K562 (cell line): ENCODE results near the gene CCNQ. TPM values are rescaled to one million over a fixed set of nuclear protein-coding genes. Genes with fewer than 3 reads are reported as not detected.

Experiments used
- BRD4 ChIP-seq: fragments of 200-600 bp; sonication (generic); IDR thresholded peaks from 2 replicates; pipeline ENCODE4 v1.6.1; 2017; ENCODE audit warnings: inconsistent platforms
- BRF1 ChIP-seq: IDR thresholded peaks from 3 replicates; pipeline ENCODE4 v1.6.1; 2011; ENCODE audit warnings: borderline replicate concordance, mild to moderate bottlenecking; ENCODE audit not compliant: insufficient read length; ENCODE audit errors: extremely low read depth
- CSDE1 ChIP-seq, 2 experiments: fragments of 450-650 bp; IDR thresholded peaks; 2 replicates each; pipeline ENCODE4 v1.6.1; 2016; ENCODE audit warnings: mild to moderate bottlenecking in 1 of 2
- DNMT1 ChIP-seq: fragments of 450-650 bp; IDR thresholded peaks from 2 replicates; pipeline ENCODE4 v1.6.1; 2016; ENCODE audit warnings: antibody characterized with exemption, mild to moderate bottlenecking
- EP300 ChIP-seq: IDR thresholded peaks from 2 replicates; pipeline ENCODE4 v1.6.1; 2012; ENCODE audit warnings: low read length, improper control_type of control experiment
- HDAC6 ChIP-seq: IDR thresholded peaks from 2 replicates; pipeline ENCODE4 v1.6.1; 2012; ENCODE audit warnings: low read depth, mild to moderate bottlenecking, control low read depth, inconsistent platforms, low read length, moderate library complexity
- KDM5B ChIP-seq: fragments of 200-600 bp; sonication (generic); IDR thresholded peaks from 2 replicates; pipeline ENCODE4 v1.6.1; 2012; ENCODE audit warnings: low read depth, mild to moderate bottlenecking, moderate library complexity, low read length, control low read depth, inconsistent platforms; ENCODE audit not compliant: insufficient replicate concordance
- MTA2 ChIP-seq: fragments of 450-650 bp; IDR thresholded peaks from 2 replicates; pipeline ENCODE4 v1.6.1; 2016; ENCODE audit warnings: low read depth
- NR4A1 ChIP-seq, 2 experiments: fragments of 250-450 bp in 1 of 2; fragments of 450-650 bp in 1 of 2; sonication (Bioruptor Pico) in 1 of 2; IDR thresholded peaks; 2 replicates each; pipeline versions ENCODE4 v1.4.0 to v1.6.1; 2016 to 2020; ENCODE audit warnings: mild to moderate bottlenecking in 2 of 2, missing compliant biosample characterization in 1 of 2, missing genetic modification characterization in 1 of 2, moderate library complexity in 1 of 2
- POLR2G ChIP-seq: fragments of 200-400 bp; formaldehyde crosslinking; IDR thresholded peaks from 2 replicates; pipeline ENCODE4 v1.6.1; 2017; ENCODE audit warnings: low read depth, mild to moderate bottlenecking, antibody characterized with exemption, low read length, moderate library complexity
- SIN3A ChIP-seq, 2 experiments: fragments of 150-350 bp in 1 of 2; IDR thresholded peaks; 2 replicates each; pipeline ENCODE4 v1.6.1; 2011 to 2016; ENCODE audit warnings: borderline replicate concordance in 2 of 2, low read depth in 2 of 2, low read length in 2 of 2, mild to moderate bottlenecking in 2 of 2, moderate library complexity in 2 of 2; ENCODE audit not compliant: control insufficient read depth in 1 of 2
- SMAD4 ChIP-seq: fragments of 250-450 bp; sonication (Bioruptor Pico); conservative IDR thresholded peaks from 2 replicates; pipeline ENCODE4 v1.8.0; 2021; ENCODE audit warnings: inconsistent platforms, mild to moderate bottlenecking, moderate library complexity
- TCFL5 ChIP-seq: fragments of 250-450 bp; sonication (Bioruptor Pico); conservative IDR thresholded peaks from 2 replicates; pipeline ENCODE4 v1.6.1; 2021; ENCODE audit warnings: mild to moderate bottlenecking, moderate library complexity, matching md5 sums
- ZNF274 ChIP-seq: IDR thresholded peaks from 2 replicates; pipeline ENCODE4 v1.6.1; 2011; ENCODE audit warnings: low read depth, mild to moderate bottlenecking, low read length, moderate library complexity, borderline replicate concordance
- ZNF57 ChIP-seq: fragments of 450-650 bp; formaldehyde crosslinking; IDR thresholded peaks from 2 replicates; pipeline ENCODE4 v1.4.0; 2020; ENCODE audit warnings: mild to moderate bottlenecking, moderate library complexity
- ZNF699 ChIP-seq: fragments of 250-450 bp; sonication (Bioruptor Pico); IDR thresholded peaks from 2 replicates; pipeline ENCODE4 v1.8.0; 2021; ENCODE audit warnings: mild to moderate bottlenecking, moderate library complexity; ENCODE audit not compliant: insufficient replicate concordance
- polyA plus RNA-seq, 8 experiments: library from polyadenylated mRNA; depleted of rRNA in 4 of 8; stranded (reverse) in 5 of 8; unstranded in 3 of 8; fragments of >200 nt; fragmentation: Nextera tagmentation in 2 of 8; fragmentation: Illumina TruSeq in 1 of 8; extraction: Ambion mirVana in 2 of 8; extraction: Trizol in 1 of 8; gene quantifications; 2 replicates each; pipeline versions ENCODE4 v1.2.1 to v1.2.3, GENCODE V29; 2011 to 2014; ENCODE audit warnings: inconsistent platforms in 1 of 8, missing spikeins in 1 of 8
- total RNA-seq, 7 experiments: library from RNA; depleted of rRNA in 6 of 7; stranded (reverse); fragments of >200 nt in 6 of 7; fragmentation: Illumina TruSeq in 2 of 7; extraction: Trizol in 2 of 7; gene quantifications; 2 replicates each; pipeline versions ENCODE4 v1.2.1 to v1.2.3, GENCODE V29; 2011 to 2021; ENCODE audit warnings: low replicate concordance in 1 of 7
- TF ChIP-seq, protein P1 (sequence below): fragments of 450-650 bp; IDR thresholded peaks from one replicate; pipeline ENCODE4 v1.6.1; 2018; ENCODE audit warnings: mild to moderate bottlenecking, moderate library complexity; ENCODE audit not compliant: partially characterized antibody
- TF ChIP-seq, protein P2 (sequence below): IDR thresholded peaks from 2 replicates; pipeline ENCODE4 v1.6.1; 2011; ENCODE audit warnings: borderline replicate concordance, low read depth, mild to moderate bottlenecking, moderate library complexity, low read length; ENCODE audit not compliant: insufficient read depth, poor library complexity, severe bottlenecking
- TF ChIP-seq, protein P3 (sequence below): fragments of 450-650 bp; formaldehyde crosslinking; IDR thresholded peaks from 2 replicates; pipeline ENCODE4 v1.4.0; 2020; ENCODE audit warnings: mild to moderate bottlenecking, moderate library complexity
- TF ChIP-seq, protein P4 (sequence below), 2 experiments: fragments of 450-650 bp in 1 of 2; sonication (generic) in 1 of 2; formaldehyde crosslinking in 1 of 2; IDR thresholded peaks in 1 of 2; conservative IDR thresholded peaks in 1 of 2; 2 replicates each; pipeline versions ENCODE4 v1.6.1 to v1.8.1; 2016 to 2023; ENCODE audit warnings: mild to moderate bottlenecking in 2 of 2, moderate library complexity in 2 of 2, inconsistent platforms in 1 of 2, missing genetic modification reagents in 1 of 2

CCNQ gene
- total and polyA plus RNA-seq, 9 of the 15 experiments (the other 6 are each of a cell fraction or from before 2014, with no cell fraction given), result 0.92 to 53.8 (median 25.3) TPM

DNA sequence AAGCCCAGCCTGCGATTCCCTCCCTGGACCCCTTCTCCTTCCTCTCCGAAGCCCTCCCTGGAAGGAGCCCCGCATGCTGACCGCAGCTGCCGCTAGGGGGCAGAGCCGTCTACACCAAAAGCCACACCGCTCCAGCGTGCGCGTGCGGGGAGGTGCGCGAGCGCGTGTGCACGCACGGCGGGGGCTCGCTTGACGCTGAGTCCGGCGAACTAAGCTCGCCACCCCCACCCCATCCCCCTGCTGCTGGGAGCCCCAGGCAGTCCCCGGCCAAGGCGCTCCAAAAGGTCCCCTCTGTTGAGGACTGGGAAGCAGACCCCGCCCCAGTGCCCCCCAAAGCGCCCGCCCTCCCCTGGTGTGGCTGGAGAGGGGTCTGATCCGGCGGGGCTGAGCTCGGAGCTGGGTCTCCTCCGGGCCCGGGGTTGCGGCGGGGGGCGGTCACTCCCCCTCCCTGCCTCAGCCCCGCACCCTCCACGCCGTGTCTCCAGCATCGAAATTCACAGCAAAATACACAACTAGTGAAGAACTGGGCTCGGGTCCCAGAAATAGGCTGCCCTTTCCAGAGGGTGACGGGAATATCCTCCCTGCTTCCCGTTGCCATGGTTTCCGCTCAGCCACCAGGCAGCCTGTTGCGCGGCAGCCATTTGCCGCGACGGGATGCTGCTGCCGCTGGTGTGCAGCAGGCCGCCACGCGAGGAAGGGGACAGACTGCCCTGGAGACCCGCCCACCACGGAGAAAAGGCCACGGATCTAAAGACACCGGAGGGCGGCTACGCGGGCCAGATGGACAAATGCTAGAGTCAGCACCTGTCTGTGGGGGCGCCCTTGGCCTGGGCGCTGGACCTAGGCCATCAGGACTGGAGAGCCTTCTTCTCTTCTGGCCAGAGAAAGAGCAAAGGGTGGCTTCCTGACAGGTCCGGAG is 11.2 kb upstream of the CCNQ start (continued):
- no peak for TF ChIP-seq BRD4
- no peak for TF ChIP-seq TCFL5 (CRISPR knock-in tag)
- no peak for TF ChIP-seq MTA2
- no peak for TF ChIP-seq EP300
- TF ChIP-seq, protein P1, sequence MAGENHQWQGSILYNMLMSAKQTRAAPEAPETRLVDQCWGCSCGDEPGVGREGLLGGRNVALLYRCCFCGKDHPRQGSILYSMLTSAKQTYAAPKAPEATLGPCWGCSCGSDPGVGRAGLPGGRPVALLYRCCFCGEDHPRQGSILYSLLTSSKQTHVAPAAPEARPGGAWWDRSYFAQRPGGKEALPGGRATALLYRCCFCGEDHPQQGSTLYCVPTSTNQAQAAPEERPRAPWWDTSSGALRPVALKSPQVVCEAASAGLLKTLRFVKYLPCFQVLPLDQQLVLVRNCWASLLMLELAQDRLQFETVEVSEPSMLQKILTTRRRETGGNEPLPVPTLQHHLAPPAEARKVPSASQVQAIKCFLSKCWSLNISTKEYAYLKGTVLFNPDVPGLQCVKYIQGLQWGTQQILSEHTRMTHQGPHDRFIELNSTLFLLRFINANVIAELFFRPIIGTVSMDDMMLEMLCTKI, result no peak
- no peak for TF ChIP-seq ZNF57 (CRISPR knock-in tag)
- TF ChIP-seq HDAC6, result no peak
- no peak for TF ChIP-seq ZNF274
- TF ChIP-seq SMAD4, result 0 out of 2 replicates have a peak, but pooled peaks have one; percentile 22
- TF ChIP-seq, protein P2, sequence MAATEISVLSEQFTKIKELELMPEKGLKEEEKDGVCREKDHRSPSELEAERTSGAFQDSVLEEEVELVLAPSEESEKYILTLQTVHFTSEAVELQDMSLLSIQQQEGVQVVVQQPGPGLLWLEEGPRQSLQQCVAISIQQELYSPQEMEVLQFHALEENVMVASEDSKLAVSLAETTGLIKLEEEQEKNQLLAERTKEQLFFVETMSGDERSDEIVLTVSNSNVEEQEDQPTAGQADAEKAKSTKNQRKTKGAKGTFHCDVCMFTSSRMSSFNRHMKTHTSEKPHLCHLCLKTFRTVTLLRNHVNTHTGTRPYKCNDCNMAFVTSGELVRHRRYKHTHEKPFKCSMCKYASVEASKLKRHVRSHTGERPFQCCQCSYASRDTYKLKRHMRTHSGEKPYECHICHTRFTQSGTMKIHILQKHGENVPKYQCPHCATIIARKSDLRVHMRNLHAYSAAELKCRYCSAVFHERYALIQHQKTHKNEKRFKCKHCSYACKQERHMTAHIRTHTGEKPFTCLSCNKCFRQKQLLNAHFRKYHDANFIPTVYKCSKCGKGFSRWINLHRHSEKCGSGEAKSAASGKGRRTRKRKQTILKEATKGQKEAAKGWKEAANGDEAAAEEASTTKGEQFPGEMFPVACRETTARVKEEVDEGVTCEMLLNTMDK, result peak; percentile 63
- no peak for TF ChIP-seq BRF1
- TF ChIP-seq KDM5B, result no peak
- TF ChIP-seq, protein P3, sequence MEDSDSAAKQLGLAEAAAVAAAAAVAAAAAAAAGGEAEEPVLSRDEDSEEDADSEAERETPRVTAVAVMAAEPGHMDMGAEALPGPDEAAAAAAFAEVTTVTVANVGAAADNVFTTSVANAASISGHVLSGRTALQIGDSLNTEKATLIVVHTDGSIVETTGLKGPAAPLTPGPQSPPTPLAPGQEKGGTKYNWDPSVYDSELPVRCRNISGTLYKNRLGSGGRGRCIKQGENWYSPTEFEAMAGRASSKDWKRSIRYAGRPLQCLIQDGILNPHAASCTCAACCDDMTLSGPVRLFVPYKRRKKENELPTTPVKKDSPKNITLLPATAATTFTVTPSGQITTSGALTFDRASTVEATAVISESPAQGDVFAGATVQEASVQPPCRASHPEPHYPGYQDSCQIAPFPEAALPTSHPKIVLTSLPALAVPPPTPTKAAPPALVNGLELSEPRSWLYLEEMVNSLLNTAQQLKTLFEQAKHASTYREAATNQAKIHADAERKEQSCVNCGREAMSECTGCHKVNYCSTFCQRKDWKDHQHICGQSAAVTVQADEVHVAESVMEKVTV, result peak; percentile 32; the same call in 1 of the 2 replicates
- no peak for TF ChIP-seq NR4A1 (CRISPR knock-in tag; IDR thresholded peaks at IDR 0.05)
- no peak for TF ChIP-seq NR4A1 (tag; IDR thresholded peaks at IDR 0.05)
- TF ChIP-seq SIN3A (IDR thresholded peaks at IDR 0.05; ENCODE audit: borderline replicate concordance in 2 of 2, control insufficient read depth in 1 of 2, low read depth in 2 of 2, low read length in 2 of 2), result no peak
- TF ChIP-seq ZNF699 (CRISPR knock-in tag), result no peak
- no peak for TF ChIP-seq DNMT1
- no peak for TF ChIP-seq CSDE1 (IDR thresholded peaks at IDR 0.05)
- no peak for TF ChIP-seq POLR2G
- TF ChIP-seq, protein P4, sequence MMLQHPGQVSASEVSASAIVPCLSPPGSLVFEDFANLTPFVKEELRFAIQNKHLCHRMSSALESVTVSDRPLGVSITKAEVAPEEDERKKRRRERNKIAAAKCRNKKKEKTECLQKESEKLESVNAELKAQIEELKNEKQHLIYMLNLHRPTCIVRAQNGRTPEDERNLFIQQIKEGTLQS (IDR thresholded peaks at IDR 0.05), result no peak
- TF ChIP-seq, protein P4 (CRISPR knock-in tag; conservative IDR thresholded peaks at IDR 0.05), result no peak
